ENCODE results near the gene PHLDA2.
A peak's percentile ranks its signal among the peaks of the same experiment; 100 is the strongest.

Gene PHLDA2

GRCh38 chr11:2892215-2892966, 36.8 kb downstream of the PHLDA2 start:
- DNase-seq = peak; percentile 46 to 62

GRCh38 chr11:2891326-2892214, 37.6 kb downstream of the PHLDA2 start:
- no peak for DNase-seq

GRCh38 chr11:2890466-2891294, 38.5 kb downstream of the PHLDA2 start:
- DNase-seq = no peak

- DNase-seq = no peak
Measured at GRCh38 chr11:2889362-2890273, 39.6 kb downstream of the PHLDA2 start.

GRCh38 chr11:2888266-2888968, 40.8 kb downstream of the PHLDA2 start:
- peak; percentile 78 to 89 for DNase-seq

- no peak for DNase-seq
Measured at GRCh38 chr11:2887515-2888195, 41.6 kb downstream of the PHLDA2 start.

GRCh38 chr11:2886936-2887335, 42.3 kb downstream of the PHLDA2 start:
- no peak for DNase-seq

GRCh38 chr11:2886191-2886894, 42.9 kb downstream of the PHLDA2 start:
- no peak for DNase-seq

GRCh38 chr11:2885678-2886081, 43.5 kb downstream of the PHLDA2 start, which contains the start of gene CDKN1C:
CDKN1C (minus strand) TSS chr11:2885775; CDS start chr11:2885456, 319 bp downstream.
- peak; percentile 77 to 78 for DNase-seq

- no peak for DNase-seq
Measured at GRCh38 chr11:2885017-2885677, 44.1 kb downstream of the PHLDA2 start.

- no peak for DNase-seq
Measured at GRCh38 chr11:2883979-2884815, 45.0 kb downstream of the PHLDA2 start.

GRCh38 chr11:2883640-2883978, 45.6 kb downstream of the PHLDA2 start:
- DNase-seq = no peak

- no peak for DNase-seq
Measured at GRCh38 chr11:2882396-2883110, 46.7 kb downstream of the PHLDA2 start.

GRCh38 chr11:2881981-2882375, 47.2 kb downstream of the PHLDA2 start:
- no peak for DNase-seq

GRCh38 chr11:2881076-2881980, 47.9 kb downstream of the PHLDA2 start:
- DNase-seq = no peak

- no peak for DNase-seq
Measured at GRCh38 chr11:2880646-2881045, 48.6 kb downstream of the PHLDA2 start.

- DNase-seq = no peak
Measured at GRCh38 chr11:2878782-2879181, 50.4 kb downstream of the PHLDA2 start.

All from stimulated activated CD4-positive, alpha-beta T cell treated with anti-CD3 and anti-CD28 coated beads, Interleukin-4, amount 100 ng/mL, for 4 hours (primary cell).